Liver (tissue), 9 donors: ENCODE data around the gene ZSCAN25. TPM values are rescaled to one million over a fixed set of nuclear protein-coding genes. Genes with fewer than 3 reads are reported as not detected.

Source experiments
- DNase-seq: peaks from one replicate; pipeline ENCODE4 v3.0.0-alpha.2; 2017; ENCODE audit warnings: low spot score
- H3K27ac ChIP-seq, 2 donors: one replicate each; pipeline ENCODE4 v1.7.0; 2013; ENCODE audit warnings: inconsistent platforms in 2 of 2, low read length in 2 of 2, control low read depth in 1 of 2, low read depth in 1 of 2, mild to moderate bottlenecking in 1 of 2
- H3K27me3 ChIP-seq, 4 donors: one replicate each; pipeline versions ENCODE4 v1.6.1 to v1.7.0; 2013; ENCODE audit warnings: low read length in 3 of 4, inconsistent platforms in 1 of 4, mild to moderate bottlenecking in 1 of 4, moderate library complexity in 1 of 4; ENCODE audit not compliant: control insufficient read depth in 4 of 4, insufficient read depth in 4 of 4
- H3K36me3 ChIP-seq, 4 donors: one replicate each; pipeline versions ENCODE4 v1.6.1 to v1.7.0; 2013; ENCODE audit warnings: low read length in 3 of 4, mild to moderate bottlenecking in 3 of 4, low read depth in 1 of 4, moderate library complexity in 1 of 4; ENCODE audit not compliant: control insufficient read depth in 4 of 4, insufficient read depth in 3 of 4
- H3K4me1 ChIP-seq, 4 donors: one replicate each; pipeline versions ENCODE4 v1.6.1 to v1.7.0; 2013; ENCODE audit warnings: low read length in 3 of 4, mild to moderate bottlenecking in 3 of 4, moderate library complexity in 1 of 4; ENCODE audit not compliant: control insufficient read depth in 4 of 4, insufficient read depth in 4 of 4
- H3K4me3 ChIP-seq, 3 donors: one replicate each; pipeline versions ENCODE4 v1.6.1 to v1.7.0; 2013; ENCODE audit warnings: low read length in 3 of 3, control low read depth in 1 of 3, low read depth in 1 of 3, mild to moderate bottlenecking in 1 of 3
- H3K9ac ChIP-seq, 2 donors: one replicate each; pipeline ENCODE4 v1.7.0; 2013; ENCODE audit warnings: low read length in 2 of 2, mild to moderate bottlenecking in 2 of 2, moderate library complexity in 2 of 2, control low read depth in 1 of 2, low read depth in 1 of 2
- H3K9me3 ChIP-seq, 4 donors: one replicate each; pipeline versions ENCODE4 v1.6.1 to v1.7.0; 2013; ENCODE audit warnings: low read length in 3 of 4; ENCODE audit not compliant: control insufficient read depth in 4 of 4
- EGR1 ChIP-seq, 2 donors: IDR thresholded peaks; 2 replicates each; pipeline ENCODE4 v1.6.1; 2016 to 2018; ENCODE audit warnings: antibody characterized with exemption in 2 of 2, low read depth in 2 of 2
- FOXA1 ChIP-seq: IDR thresholded peaks from 2 replicates; pipeline ENCODE4 v1.6.1; 2016; ENCODE audit warnings: antibody characterized with exemption
- FOXA2 ChIP-seq: IDR thresholded peaks from 2 replicates; pipeline ENCODE4 v1.6.1; 2016; ENCODE audit warnings: antibody characterized with exemption
- GABPA ChIP-seq, 2 donors: IDR thresholded peaks in 1 of 2; conservative IDR thresholded peaks in 1 of 2; 2 replicates each; pipeline ENCODE4 v1.6.1; 2016; ENCODE audit warnings: antibody characterized with exemption in 2 of 2, mild to moderate bottlenecking in 1 of 2, moderate library complexity in 1 of 2
- HNF4A ChIP-seq, 2 donors: conservative IDR thresholded peaks; 2 replicates each; pipeline ENCODE4 v1.6.1; 2016; ENCODE audit warnings: antibody characterized with exemption in 2 of 2, mild to moderate bottlenecking in 2 of 2
- HNF4G ChIP-seq: IDR thresholded peaks from 2 replicates; pipeline ENCODE4 v1.6.1; 2016; ENCODE audit warnings: antibody characterized with exemption
- JUND ChIP-seq, 2 donors: IDR thresholded peaks; 2 replicates each; pipeline ENCODE4 v1.6.1; 2016; ENCODE audit warnings: antibody characterized with exemption in 2 of 2
- MAX ChIP-seq: IDR thresholded peaks from 2 replicates; pipeline ENCODE4 v1.6.1; 2016; ENCODE audit warnings: antibody characterized with exemption
- NR2F2 ChIP-seq: IDR thresholded peaks from 2 replicates; pipeline ENCODE4 v1.6.1; 2016; ENCODE audit warnings: antibody characterized with exemption
- RAD21 ChIP-seq, 2 donors: IDR thresholded peaks; 2 replicates each; pipeline ENCODE4 v1.6.1; 2016; ENCODE audit warnings: antibody characterized with exemption in 2 of 2, mild to moderate bottlenecking in 2 of 2
- RXRA ChIP-seq, 2 donors: IDR thresholded peaks; 2 replicates each; pipeline ENCODE4 v1.6.1; 2017 to 2018; ENCODE audit warnings: antibody characterized with exemption in 2 of 2, mild to moderate bottlenecking in 1 of 2
- SP1 ChIP-seq: IDR thresholded peaks from 2 replicates; pipeline ENCODE4 v1.6.1; 2018; ENCODE audit warnings: antibody characterized with exemption, mild to moderate bottlenecking
- TAF1 ChIP-seq: conservative IDR thresholded peaks from 2 replicates; pipeline ENCODE4 v1.6.1; 2016; ENCODE audit warnings: antibody characterized with exemption, mild to moderate bottlenecking
- YY1 ChIP-seq: IDR thresholded peaks from 2 replicates; pipeline ENCODE4 v1.6.1; 2016; ENCODE audit warnings: antibody characterized with exemption, mild to moderate bottlenecking
- ZBTB33 ChIP-seq: IDR thresholded peaks from 2 replicates; pipeline ENCODE4 v1.6.1; 2016; ENCODE audit warnings: antibody characterized with exemption
- WGBS: extraction: QIAGEN DNeasy Blood & Tissue Kit; methylation state at CpG from one replicate; pipeline ENCODE4 v1.1.7; 2013; 5-methylcytosine and 5-hydroxymethylcytosine counted together
- polyA plus RNA-seq, 2 donors: library from polyadenylated mRNA; stranded (reverse) in 1 of 2; unstranded in 1 of 2; fragments of 200-250 nt in 1 of 2; fragments of >200 nt in 1 of 2; fragmentation: Nextera tagmentation in 1 of 2; extraction: Ambion mirVana in 1 of 2; gene quantifications; one replicate each; pipeline versions ENCODE4 v1.2.1 to v1.2.3, GENCODE V29; 2013 to 2015
- total RNA-seq, 2 donors: library from RNA; depleted of rRNA; stranded (reverse); fragments of >200 nt; gene quantifications; one replicate each; pipeline ENCODE4 v1.2.3, GENCODE V29; 2014
- TF ChIP-seq, protein P1 (sequence below): fragments of 150-350 bp; IDR thresholded peaks from 2 replicates; pipeline ENCODE4 v1.5.1; 2017; ENCODE audit warnings: improper control_type of control experiment, low read depth, low read length; ENCODE audit not compliant: missing input control
- TF ChIP-seq, protein P2 (sequence below): IDR thresholded peaks from 2 replicates; pipeline ENCODE4 v1.6.1; 2016; ENCODE audit warnings: antibody characterized with exemption, mild to moderate bottlenecking
- TF ChIP-seq, protein P3 (sequence below): IDR thresholded peaks from 2 replicates; pipeline ENCODE4 v1.6.1; 2016; ENCODE audit warnings: antibody characterized with exemption
- donor health status: healthy.
- donor health status: healthy.
- donor health status: healthy.
- donor health status: healthy.
- donor health status: healthy.

The ZSCAN25 gene
- total and polyA plus RNA-seq, 4 donors = 2.3 to 11.0 (median 5.9) TPM

GRCh38 chr7:99571768-99572167 is 45.0 kb upstream of the ZSCAN25 start:
- Histone ChIP-seq H3K9me3 (no peaks in the 10 kb centered on the region), H3K4me3 (no peak overlapping the region), H3K36me3 (peaks cover 3 to 51% (median 28%) of the 10 kb centered on the region in 4 donors), H3K9ac (no peak overlapping the region), H3K4me1 (no peaks in the 10 kb centered on the region), H3K27me3 (no peaks in the 10 kb centered on the region), H3K27ac (no peak overlapping the region)
- no peak for TF ChIP-seq RAD21 (IDR thresholded peaks at IDR 0.05)
- TF ChIP-seq RXRA (IDR thresholded peaks at IDR 0.05) = no peak
- no peak for TF ChIP-seq HNF4G
- TF ChIP-seq ZBTB33 = no peak
- no peak for TF ChIP-seq FOXA2
- no peak for TF ChIP-seq FOXA1
- TF ChIP-seq NR2F2 = no peak
- TF ChIP-seq MAX = no peak
- no peak for TF ChIP-seq HNF4A (conservative IDR thresholded peaks at IDR 0.05)
- no peak for TF ChIP-seq GABPA (IDR thresholded peaks at IDR 0.05 in 1 of 2, conservative IDR thresholded peaks at IDR 0.05 in 1 of 2)
- TF ChIP-seq YY1 = no peak
- TF ChIP-seq, protein P1, sequence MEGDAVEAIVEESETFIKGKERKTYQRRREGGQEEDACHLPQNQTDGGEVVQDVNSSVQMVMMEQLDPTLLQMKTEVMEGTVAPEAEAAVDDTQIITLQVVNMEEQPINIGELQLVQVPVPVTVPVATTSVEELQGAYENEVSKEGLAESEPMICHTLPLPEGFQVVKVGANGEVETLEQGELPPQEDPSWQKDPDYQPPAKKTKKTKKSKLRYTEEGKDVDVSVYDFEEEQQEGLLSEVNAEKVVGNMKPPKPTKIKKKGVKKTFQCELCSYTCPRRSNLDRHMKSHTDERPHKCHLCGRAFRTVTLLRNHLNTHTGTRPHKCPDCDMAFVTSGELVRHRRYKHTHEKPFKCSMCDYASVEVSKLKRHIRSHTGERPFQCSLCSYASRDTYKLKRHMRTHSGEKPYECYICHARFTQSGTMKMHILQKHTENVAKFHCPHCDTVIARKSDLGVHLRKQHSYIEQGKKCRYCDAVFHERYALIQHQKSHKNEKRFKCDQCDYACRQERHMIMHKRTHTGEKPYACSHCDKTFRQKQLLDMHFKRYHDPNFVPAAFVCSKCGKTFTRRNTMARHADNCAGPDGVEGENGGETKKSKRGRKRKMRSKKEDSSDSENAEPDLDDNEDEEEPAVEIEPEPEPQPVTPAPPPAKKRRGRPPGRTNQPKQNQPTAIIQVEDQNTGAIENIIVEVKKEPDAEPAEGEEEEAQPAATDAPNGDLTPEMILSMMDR = no peak
- no peak for TF ChIP-seq TAF1
- no peak for TF ChIP-seq JUND (IDR thresholded peaks at IDR 0.05)
- TF ChIP-seq, protein P2, sequence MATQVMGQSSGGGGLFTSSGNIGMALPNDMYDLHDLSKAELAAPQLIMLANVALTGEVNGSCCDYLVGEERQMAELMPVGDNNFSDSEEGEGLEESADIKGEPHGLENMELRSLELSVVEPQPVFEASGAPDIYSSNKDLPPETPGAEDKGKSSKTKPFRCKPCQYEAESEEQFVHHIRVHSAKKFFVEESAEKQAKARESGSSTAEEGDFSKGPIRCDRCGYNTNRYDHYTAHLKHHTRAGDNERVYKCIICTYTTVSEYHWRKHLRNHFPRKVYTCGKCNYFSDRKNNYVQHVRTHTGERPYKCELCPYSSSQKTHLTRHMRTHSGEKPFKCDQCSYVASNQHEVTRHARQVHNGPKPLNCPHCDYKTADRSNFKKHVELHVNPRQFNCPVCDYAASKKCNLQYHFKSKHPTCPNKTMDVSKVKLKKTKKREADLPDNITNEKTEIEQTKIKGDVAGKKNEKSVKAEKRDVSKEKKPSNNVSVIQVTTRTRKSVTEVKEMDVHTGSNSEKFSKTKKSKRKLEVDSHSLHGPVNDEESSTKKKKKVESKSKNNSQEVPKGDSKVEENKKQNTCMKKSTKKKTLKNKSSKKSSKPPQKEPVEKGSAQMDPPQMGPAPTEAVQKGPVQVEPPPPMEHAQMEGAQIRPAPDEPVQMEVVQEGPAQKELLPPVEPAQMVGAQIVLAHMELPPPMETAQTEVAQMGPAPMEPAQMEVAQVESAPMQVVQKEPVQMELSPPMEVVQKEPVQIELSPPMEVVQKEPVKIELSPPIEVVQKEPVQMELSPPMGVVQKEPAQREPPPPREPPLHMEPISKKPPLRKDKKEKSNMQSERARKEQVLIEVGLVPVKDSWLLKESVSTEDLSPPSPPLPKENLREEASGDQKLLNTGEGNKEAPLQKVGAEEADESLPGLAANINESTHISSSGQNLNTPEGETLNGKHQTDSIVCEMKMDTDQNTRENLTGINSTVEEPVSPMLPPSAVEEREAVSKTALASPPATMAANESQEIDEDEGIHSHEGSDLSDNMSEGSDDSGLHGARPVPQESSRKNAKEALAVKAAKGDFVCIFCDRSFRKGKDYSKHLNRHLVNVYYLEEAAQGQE = no peak
- TF ChIP-seq, protein P3, sequence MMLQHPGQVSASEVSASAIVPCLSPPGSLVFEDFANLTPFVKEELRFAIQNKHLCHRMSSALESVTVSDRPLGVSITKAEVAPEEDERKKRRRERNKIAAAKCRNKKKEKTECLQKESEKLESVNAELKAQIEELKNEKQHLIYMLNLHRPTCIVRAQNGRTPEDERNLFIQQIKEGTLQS = no peak
- TF ChIP-seq EGR1 (IDR thresholded peaks at IDR 0.05; ENCODE audit: low read depth in 2 of 2) = no peak
- no peak for TF ChIP-seq SP1
- DNase-seq = no peak
- WGBS = 90% methylated on average over 3 of the region's 3 CpGs
